Fibroblast of skin of left quadriceps (primary cell): ENCODE data around the gene MUS81.
"Not testable (repeated sequence)": the region's sequence is repeated elsewhere in the genome, so short reads cannot be mapped to it uniquely, and the experiment has no call there.

Experiments
- DNase-seq, 2 experiments: peaks; one replicate each; pipeline ENCODE4 v3.0.0-alpha.2; 2013; ENCODE audit warnings: low read depth in 2 of 2

Gene MUS81

DNA sequence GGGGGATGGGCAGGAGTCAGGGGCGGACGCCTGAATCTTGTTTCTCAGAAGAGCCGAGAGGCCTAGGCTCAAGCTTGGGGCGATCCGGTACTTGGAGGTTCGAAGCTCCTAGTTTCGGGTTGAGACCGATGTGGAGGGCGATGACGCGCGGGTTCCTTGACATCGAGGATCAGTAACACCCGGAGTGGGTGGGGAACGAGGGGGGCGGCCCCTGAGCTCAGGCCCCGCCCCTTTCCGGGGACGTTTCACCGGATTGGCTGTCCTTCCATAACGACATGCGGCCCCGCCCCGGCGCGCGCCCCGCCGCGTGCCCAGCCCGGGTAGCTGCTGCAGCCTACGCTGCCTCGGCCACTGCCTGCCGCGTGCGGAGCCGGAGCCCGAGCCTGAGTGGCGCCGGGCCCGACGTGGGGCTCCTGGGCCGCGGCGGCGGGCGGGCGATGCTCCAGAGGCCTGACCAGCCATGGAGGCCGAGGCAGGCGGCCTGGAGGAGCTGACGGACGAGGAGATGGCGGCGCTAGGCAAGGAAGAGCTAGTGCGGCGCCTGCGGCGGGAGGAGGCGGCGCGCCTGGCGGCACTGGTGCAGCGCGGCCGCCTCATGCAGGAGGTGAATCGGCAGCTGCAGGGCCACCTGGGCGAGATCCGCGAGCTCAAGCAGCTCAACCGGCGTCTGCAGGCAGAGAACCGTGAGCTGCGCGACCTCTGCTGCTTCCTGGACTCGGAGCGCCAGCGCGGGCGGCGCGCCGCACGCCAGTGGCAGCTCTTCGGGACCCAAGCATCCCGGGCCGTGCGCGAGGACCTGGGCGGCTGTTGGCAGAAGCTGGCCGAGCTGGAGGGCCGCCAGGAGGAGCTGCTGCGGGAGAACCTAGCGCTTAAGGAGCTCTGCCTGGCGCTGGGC is 30.3 kb downstream of the MUS81 start, which contains the start of gene CCDC85B:
TSS of gene CCDC85B (plus strand) at position 350 of the 895 bp plus-strand sequence. CDS start at position 461, 111 bp downstream.
- DNase-seq, result peak; percentile 89 to 90

- no peak for DNase-seq
Observed at GRCh38 chr11:65891219-65892136, 31.2 kb downstream of the MUS81 start.

DNA sequence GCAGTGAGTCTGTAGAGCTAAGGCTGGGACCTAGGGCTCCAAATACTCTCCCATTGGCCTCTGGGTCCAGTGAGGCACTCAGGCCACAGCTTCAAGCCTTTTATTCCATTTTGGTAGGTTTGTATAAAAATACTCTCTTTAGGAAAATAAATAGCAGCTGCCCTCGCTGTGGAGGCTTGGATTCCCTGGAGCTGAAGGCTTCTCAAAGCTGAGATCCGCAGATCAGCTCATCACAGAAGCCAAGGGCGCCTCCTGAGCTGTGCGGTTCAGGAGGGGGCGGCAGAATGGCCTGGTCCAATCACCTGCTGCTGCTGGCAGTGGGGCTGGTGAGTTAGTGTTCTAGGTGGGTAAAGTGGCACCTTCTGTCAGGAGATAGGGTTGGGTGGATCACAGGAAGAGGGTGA is 31.9 kb downstream of the MUS81 start:
- DNase-seq, result not testable (repeated sequence)

GRCh38 chr11:65892661-65893317 is 32.6 kb downstream of the MUS81 start:
- no peak for DNase-seq

- DNase-seq, result no peak
Observed at GRCh38 chr11:65894034-65894591, 33.9 kb downstream of the MUS81 start.

GRCh38 chr11:65895482-65895981 is 35.3 kb downstream of the MUS81 start:
- DNase-seq, result no peak

- DNase-seq, result no peak
Observed at GRCh38 chr11:65896034-65896999, 36.1 kb downstream of the MUS81 start.

DNA sequence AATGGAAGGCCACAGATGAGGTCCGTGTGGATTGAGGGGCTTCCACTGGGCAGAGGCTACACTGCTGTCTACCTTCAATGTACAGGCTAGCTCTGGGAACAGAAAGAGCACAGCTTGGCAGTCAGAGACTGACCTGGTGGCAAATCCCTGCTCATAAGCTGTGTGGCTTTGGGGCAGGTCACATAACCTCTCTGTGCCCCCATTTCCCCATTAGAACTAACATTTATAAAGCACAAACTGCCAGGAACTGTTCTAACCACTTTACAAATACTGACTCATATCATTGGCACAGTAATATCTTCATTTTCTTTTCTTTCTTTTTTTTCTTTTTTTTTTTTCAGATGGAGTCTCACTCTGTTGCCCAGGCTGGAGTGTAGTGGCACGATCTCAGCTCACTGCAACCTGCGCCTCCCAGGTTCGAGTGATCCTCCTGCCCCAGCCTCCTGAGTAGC is 36.8 kb downstream of the MUS81 start:
- DNase-seq, result no peak

- no peak for DNase-seq
Observed at GRCh38 chr11:65898656-65899355, 38.6 kb downstream of the MUS81 start.

GRCh38 chr11:65899356-65900124 is 39.3 kb downstream of the MUS81 start:
- DNase-seq, result no peak

DNA sequence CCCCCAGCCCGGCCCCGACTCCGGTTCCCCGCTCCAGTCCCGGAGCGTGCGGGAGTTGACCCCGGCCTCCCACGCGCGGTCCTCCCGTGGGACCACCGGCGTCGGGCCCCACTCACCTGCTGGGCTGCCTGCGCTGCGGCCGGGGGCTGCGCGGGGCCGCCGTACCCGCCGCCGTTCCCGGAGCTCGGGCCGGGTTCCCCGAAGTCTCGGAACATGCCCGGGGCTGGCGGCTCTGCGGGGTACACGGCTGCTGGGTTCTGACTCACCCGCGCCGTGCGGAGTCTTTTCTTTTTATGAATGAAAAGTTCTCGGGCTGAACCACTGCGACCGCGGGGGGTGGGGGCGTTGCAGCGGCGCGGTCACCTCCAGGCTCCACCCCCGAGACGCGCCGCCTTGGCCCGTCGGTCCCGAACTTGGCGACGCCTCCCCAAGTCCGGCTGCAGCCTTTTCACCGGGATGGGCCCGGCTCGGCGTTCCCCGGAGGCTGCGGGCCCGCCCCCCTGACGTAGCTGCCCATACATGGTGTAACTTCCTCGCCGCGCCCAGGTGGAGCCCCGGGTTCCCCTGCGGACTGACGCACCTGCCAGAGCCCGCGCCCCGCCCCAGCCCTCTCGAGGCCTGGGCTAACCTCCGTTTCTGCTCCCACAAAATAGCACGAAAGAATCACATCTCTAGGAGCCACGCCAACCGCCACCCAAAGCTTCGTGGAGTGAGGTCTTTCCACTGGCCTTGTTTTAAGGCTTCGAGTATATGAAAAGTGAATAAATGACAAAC is 40.1 kb downstream of the MUS81 start, which contains the start of gene FOSL1:
TSS of gene FOSL1 (minus strand) at position 264 of the 774 bp plus-strand sequence. CDS start at position 215, 49 bp downstream.
- DNase-seq, result peak; percentile 80 to 81

- DNase-seq, result no peak
Observed at GRCh38 chr11:65900899-65901180, 40.6 kb downstream of the MUS81 start.

GRCh38 chr11:65903068-65903481 is 42.8 kb downstream of the MUS81 start:
- DNase-seq, result peak in 1 of 2 experiments; percentile 56

DNA sequence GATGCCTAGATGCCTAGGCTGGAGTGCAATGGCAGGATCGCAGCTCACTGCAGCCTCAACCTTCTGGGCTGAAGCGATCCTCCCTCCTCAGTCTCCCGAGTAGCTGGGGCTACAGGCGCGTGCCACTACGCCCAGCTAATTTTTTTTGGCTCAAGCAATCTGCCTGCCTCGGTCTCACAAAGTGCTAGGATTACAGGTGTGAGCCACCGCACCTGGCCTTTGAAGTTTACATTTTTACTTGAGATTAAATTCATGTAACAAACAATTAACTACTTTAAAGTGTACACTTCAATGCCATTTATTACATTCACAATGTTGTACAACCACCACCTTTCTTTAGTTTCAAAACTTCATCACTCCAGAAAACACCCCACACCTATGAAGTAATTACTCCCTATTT is 43.5 kb downstream of the MUS81 start:
- no peak for DNase-seq

DNA sequence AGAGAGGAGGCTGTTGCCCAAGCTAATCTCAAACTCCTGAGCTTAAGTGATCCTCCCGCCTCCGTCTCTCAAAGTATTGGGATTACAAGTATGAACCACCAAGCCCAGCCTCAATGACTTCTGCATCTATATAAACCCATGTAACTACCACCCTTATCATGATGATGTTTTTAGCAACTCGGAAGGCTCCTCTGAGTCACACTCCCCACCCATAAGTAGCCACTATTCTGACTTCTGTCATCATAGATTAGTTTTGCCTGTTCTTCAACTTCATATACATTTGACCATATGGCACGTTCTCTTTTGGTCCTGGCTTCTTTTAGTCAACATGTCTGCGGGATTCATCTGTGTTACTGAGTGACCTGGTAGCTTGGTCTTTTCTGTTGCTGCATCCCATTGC is 46.4 kb downstream of the MUS81 start:
- no peak for DNase-seq

DNA sequence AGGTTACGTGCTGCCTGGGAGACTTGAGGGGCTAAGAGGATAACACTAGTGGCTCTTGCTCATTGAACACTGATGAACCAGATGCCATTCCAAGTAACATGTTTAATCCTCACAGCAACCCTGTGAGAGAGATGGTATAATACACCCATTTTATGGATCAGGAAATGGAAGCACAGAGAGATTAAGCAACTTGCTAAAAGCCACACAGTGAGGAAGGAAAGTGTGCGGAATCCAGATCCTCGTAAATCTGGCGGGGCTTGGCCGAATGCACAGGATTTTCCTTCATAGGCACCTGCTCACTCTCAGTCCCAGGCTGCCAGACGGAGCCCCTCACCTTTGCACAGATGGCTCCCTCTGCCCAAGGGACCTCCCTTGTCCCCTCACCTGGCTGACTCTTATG is 47.6 kb downstream of the MUS81 start:
- DNase-seq, result no peak

- peak; percentile 64 to 69 for DNase-seq
Observed at GRCh38 chr11:65911682-65912568, 51.7 kb downstream of the MUS81 start.
